GM19324 (cell line): ENCODE measurements around the gene ATG16L2.
"Not testable (repeated sequence)": the region's sequence is repeated elsewhere in the genome, so short reads cannot be mapped to it uniquely, and the experiment has no call there.

Experiments
- ATAC-seq: cut with Tn5 transposase; IDR thresholded peaks from one replicate; pipeline ENCODE4 v1.9.1; 2021; ENCODE audit warnings: mild to moderate bottlenecking, moderate library complexity; ENCODE audit not compliant: unreplicated experiment, low FRiP score

ATG16L2 gene

DNA sequence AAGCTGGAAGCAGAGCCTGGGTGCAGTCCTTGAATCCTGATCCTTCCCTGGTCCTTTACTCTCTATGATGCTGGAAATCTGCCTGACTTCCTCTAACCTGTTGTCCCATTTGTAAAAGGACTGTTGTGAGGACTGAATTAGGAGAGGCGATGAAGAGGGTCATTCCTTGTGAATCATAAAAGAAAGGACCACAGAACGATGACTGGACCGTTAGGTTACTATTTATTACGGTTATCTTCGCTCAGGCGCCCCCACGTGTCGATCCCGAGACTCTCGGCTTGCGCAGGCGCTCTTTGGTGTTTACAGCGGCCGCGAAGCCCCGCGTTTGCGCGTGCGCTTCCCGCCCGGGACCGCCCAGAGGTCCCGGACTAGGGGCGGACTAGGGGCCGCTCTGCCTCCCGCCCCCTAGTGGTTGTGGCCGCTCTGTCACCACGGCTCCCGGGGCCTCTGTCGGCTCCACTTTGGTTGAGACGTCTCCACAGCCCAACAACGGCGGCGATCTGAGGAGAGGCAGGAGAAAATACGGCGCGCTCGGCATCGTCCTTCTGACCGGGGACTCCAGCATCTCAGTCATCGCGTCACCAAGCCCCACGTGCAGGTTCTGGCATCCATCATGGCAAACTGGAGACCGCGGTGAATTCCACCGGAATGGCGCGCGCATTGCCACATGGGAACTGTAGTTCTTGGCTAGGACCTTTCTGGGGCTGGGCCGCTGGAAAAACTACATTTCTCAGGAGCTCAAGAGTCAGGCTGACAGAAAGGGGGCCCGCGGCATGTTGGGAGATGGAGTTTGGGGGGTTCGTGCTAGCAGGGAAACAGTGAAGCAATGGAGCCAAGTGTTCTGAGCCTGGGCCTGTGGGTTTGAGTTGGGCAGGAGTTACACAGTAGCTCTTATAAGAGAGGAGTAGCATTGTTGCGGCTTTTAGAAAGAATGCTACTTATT, 20.5 kb upstream of the ATG16L2 start, which contains the start of gene STARD10:
Gene STARD10 (minus strand): TSS at position 623 of the 943 bp plus-strand sequence. CDS start 12,866 bp downstream, outside the sequence.
- ATAC-seq: peak; percentile 92

- ATAC-seq: no peak
Observed at GRCh38 chr11:72798361-72798760, 15.8 kb upstream of the ATG16L2 start.

GRCh38 chr11:72799441-72799840, 14.8 kb upstream of the ATG16L2 start:
- no peak for ATAC-seq

GRCh38 chr11:72802822-72803221, 11.4 kb upstream of the ATG16L2 start:
- no peak for ATAC-seq

DNA sequence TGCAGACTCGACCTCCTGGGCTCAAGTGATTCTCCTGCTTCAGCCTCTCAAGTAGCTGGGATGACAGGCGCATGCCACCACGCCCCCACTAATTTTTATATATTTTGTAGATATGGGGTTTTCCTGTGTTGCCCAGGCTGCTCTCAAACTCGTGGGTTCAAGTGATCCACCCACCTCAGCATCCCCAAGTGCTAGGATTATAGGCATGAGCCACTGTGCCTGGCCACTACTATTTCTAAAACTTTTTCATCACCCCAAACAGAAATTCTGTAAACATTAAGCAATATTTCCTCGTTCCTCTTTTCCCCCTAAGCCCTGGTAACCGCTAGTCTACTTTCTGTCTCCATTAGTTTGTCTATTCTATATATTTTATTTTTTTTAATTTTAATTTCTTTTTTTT, 9.0 kb upstream of the ATG16L2 start:
- ATAC-seq: no peak

DNA sequence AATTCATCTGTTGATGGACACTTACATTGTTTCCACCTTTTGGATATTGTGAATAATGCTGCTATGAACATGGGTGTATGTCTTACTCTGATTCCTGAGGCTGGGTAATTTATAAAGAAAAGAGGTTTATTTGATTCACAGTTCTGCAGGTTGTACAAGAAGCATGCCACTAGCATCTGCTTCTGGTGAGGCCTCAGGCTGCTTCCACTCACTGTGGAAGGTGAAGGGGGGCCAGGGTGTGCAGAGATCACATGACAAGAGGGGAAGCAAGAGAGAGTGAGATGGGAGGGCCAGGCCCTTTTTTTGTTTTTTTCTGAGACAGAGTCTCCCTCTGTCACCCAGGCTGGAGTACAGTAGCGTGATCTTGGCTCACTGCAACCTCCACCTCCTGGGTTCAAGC, 7.8 kb upstream of the ATG16L2 start:
- ATAC-seq: not testable (repeated sequence)

DNA sequence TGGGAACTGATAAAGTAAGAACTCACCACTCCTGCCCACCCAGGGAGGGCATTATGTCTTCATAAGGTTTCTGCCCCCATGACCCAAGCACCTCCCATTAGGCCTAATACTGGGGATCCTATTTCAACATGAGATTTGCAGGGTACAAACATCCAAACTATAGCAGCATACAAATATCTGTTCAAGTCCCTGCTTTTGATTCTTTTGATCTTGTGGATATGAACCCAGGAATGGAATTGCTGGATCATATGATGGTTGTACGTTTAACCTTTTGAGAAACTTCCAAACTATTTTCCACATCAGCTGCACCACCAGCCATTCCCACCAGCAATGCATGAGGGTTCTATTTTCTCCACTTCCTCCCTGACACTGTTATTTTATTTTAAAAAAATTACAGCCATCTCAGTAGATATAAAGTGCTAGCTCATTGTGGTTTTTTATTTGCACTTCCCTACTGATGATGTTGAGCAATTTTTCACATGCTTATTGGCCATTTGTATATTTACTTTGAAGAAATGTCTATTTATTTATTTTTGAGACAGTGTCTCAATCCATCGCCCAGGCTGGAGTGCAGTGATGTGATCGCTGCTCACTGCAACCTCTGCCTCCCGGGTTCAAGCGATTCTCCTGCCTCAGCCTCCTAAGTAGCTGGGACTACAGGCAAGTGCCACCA, 7.1 kb upstream of the ATG16L2 start:
- ATAC-seq: no peak

GRCh38 chr11:72807792-72808191, 6.4 kb upstream of the ATG16L2 start:
- no peak for ATAC-seq

GRCh38 chr11:72808331-72808798, 5.8 kb upstream of the ATG16L2 start:
- ATAC-seq: no peak

GRCh38 chr11:72811686-72812085, 2.5 kb upstream of the ATG16L2 start:
- ATAC-seq: not testable (repeated sequence)

- no peak for ATAC-seq
Observed at GRCh38 chr11:72812604-72812966, 1.6 kb upstream of the ATG16L2 start.

- no peak for ATAC-seq
Observed at GRCh38 chr11:72812967-72813739, 1.1 kb upstream of the ATG16L2 start.

GRCh38 chr11:72813740-72814285, 398 bp upstream of the ATG16L2 start:
- peak; percentile 50 for ATAC-seq

DNA sequence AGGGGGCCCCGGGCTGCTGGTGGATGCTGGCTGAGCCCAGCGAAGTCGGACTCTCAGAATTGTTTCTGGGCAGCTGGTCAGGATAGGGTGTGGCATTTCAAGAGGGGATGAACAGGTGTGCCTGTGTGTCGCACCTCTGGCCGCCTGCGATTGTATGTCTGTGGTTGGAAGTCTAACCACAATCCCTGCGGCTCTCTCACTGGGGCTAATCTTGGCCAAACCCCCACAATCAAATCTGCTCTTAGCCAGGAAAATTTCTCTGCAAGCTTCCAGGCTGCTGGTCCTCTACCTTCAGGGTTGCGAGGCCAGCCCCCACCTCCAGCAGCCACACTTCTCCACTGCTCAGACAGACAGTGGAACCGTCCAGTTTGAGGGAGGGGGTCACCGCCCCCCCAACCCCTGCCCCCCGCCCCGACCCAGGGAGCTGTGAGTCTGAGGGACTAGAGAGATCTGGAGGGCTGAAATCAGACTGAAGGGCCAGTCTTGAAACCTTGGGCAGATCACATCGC, 953 bp downstream of the ATG16L2 start:
- peak; percentile 1 for ATAC-seq

GRCh38 chr11:72816404-72816990, 2.3 kb downstream of the ATG16L2 start:
- no peak for ATAC-seq

DNA sequence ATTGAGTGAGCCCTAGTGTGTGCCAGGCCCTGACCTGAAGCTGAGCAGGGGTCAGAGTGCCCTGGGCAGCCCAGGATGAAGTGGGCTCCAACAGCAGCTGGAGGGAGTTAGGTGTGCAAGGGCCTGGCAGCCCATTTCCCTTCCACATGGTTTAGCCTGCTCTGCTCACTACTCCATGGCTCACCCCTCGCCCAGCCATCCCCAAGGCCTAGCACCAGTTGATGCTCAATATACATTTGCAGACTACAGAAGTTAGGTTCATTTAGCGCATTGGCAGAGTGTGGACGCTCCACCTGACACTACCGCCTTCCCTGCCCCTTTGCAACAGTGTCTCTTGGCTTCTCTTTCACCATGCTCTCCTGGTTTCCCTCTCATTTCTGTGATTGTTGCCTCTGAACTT, 3.8 kb downstream of the ATG16L2 start:
- ATAC-seq: no peak

GRCh38 chr11:72818971-72819370, 4.8 kb downstream of the ATG16L2 start:
- no peak for ATAC-seq

- no peak for ATAC-seq
Observed at GRCh38 chr11:72820439-72821139, 6.4 kb downstream of the ATG16L2 start.

GRCh38 chr11:72821221-72821919, 7.2 kb downstream of the ATG16L2 start:
- ATAC-seq: no peak
